GM21529 (cell line): ENCODE data around the gene LINC01488.

Source experiments
- ATAC-seq: cut with Tn5 transposase; IDR thresholded peaks from one replicate; pipeline ENCODE4 v1.9.1; 2021; ENCODE audit not compliant: unreplicated experiment

LINC01488 gene

GRCh38 chr11:69444381-69445130 lies 36.9 kb upstream of the LINC01488 start:
- ATAC-seq, result no peak

GRCh38 chr11:69445131-69445470 lies 36.4 kb upstream of the LINC01488 start:
- no peak for ATAC-seq

GRCh38 chr11:69446108-69446507 lies 35.4 kb upstream of the LINC01488 start:
- ATAC-seq, result no peak

GRCh38 chr11:69447786-69448185 lies 33.7 kb upstream of the LINC01488 start:
- ATAC-seq, result no peak

- no peak for ATAC-seq
These were observed 32.8 kb upstream of the LINC01488 start for GRCh38 chr11:69448471-69449284.

- no peak for ATAC-seq
These were observed 32.0 kb upstream of the LINC01488 start for GRCh38 chr11:69449320-69450063.

GRCh38 chr11:69450064-69450856 lies 31.2 kb upstream of the LINC01488 start:
- ATAC-seq, result no peak

GRCh38 chr11:69450857-69451220 lies 30.6 kb upstream of the LINC01488 start:
- ATAC-seq, result no peak

- ATAC-seq, result no peak
These were observed 30.2 kb upstream of the LINC01488 start for GRCh38 chr11:69451289-69451688.

- ATAC-seq, result no peak
These were observed 29.1 kb upstream of the LINC01488 start for GRCh38 chr11:69452206-69452987.

- no peak for ATAC-seq
These were observed 28.3 kb upstream of the LINC01488 start for GRCh38 chr11:69453151-69453550.

GRCh38 chr11:69454018-69454417 lies 27.4 kb upstream of the LINC01488 start:
- no peak for ATAC-seq

GRCh38 chr11:69455969-69456368 lies 25.5 kb upstream of the LINC01488 start:
- no peak for ATAC-seq

- ATAC-seq, result no peak
These were observed 24.8 kb upstream of the LINC01488 start for GRCh38 chr11:69456712-69457111.

- ATAC-seq, result no peak
These were observed 21.5 kb upstream of the LINC01488 start for GRCh38 chr11:69459848-69460539.

- no peak for ATAC-seq
These were observed 20.8 kb upstream of the LINC01488 start for GRCh38 chr11:69460540-69461257.

GRCh38 chr11:69461272-69461962 lies 20.0 kb upstream of the LINC01488 start:
- no peak for ATAC-seq
